Right lobe of liver (tissue), 5 donors: ENCODE results near the gene ANKRD60. TPM values are rescaled to one million over a fixed set of nuclear protein-coding genes. Genes with fewer than 3 reads are reported as not detected.

Source experiments
- total RNA-seq, 6 experiments: library from RNA; depleted of rRNA in 2 of 6; stranded (reverse); fragments of >200 nt in 2 of 6; fragmentation: NEBNext Ultra II Directional in 3 of 6; extraction: Animal tissue kit (Norgen Biotek cat#: 25700) in 3 of 6; gene quantifications; one replicate each; pipeline versions ENCODE4 v1.1.0 to v1.2.4, GENCODE V29; 2016 to 2023
- donor health status: DM: no; HTN: no; CAD: no.
- donor health status: DM: no; HTN: no; CAD: no.
- donor health status: DM: no; HTN: yes; CAD: no.
- donor health status: DM: no; HTN: yes; CAD: no.

ANKRD60 gene
- total RNA-seq, 6 experiments from 2014 or later: not detected

Other genes starting within 250 kb of the ANKRD60 start
- 10 to 100 TPM in 2 of 6 experiments, 1 to 10 TPM in 4; 7.4 to 11.6 (median 9.5) TPM for gene RAB22A, start 81.1 kb upstream of the ANKRD60 start, total RNA-seq
- 10 to 100 TPM; 17.5 to 42.9 (median 31.4) TPM for gene VAPB, start 160.6 kb upstream of the ANKRD60 start, total RNA-seq